Calu3 (cell line): Measurements from ENCODE around the gene NT5DC3. TPM values are rescaled to one million over a fixed set of nuclear protein-coding genes. Genes with fewer than 3 reads are reported as not detected.
"Not testable (repeated sequence)": the region's sequence is repeated elsewhere in the genome, so short reads cannot be mapped to it uniquely, and the experiment has no call there.

Experiments
- BruUV-seq: library from RNA; stranded (reverse); fragments of 400-500 nt; replicated peaks from 2 replicates; lab custom pipeline; 2021; lab: Mats Ljungman, UMichigan
- CTCF ChIA-PET: fragments of 300-600 bp; sonication (Branson Sonifier 250); formaldehyde crosslinking; loops from one replicate; lab custom pipeline; 2022; ENCODE audit warnings: antibody characterized with exemption; lab: Charles Lee
- DNase-seq: peaks from one replicate; pipeline ENCODE4 v3.0.0; 2022
- H3K27ac Mint-ChIP-seq: one replicate; pipeline ENCODE4 v1.8.0; 2022; ENCODE audit warnings: mixed read lengths; ENCODE audit not compliant: unreplicated experiment
- H3K27me3 Mint-ChIP-seq: one replicate; pipeline ENCODE4 v1.8.0; 2022; ENCODE audit warnings: mixed read lengths; ENCODE audit not compliant: unreplicated experiment
- H3K36me3 Mint-ChIP-seq: one replicate; pipeline ENCODE4 v1.8.0; 2022; ENCODE audit warnings: mild to moderate bottlenecking, moderate library complexity, mixed read lengths; ENCODE audit not compliant: insufficient read depth, unreplicated experiment
- H3K4me1 Mint-ChIP-seq: one replicate; pipeline ENCODE4 v1.8.0; 2022; ENCODE audit warnings: mild to moderate bottlenecking, low read depth, mixed read lengths; ENCODE audit not compliant: unreplicated experiment
- H3K4me3 Mint-ChIP-seq: one replicate; pipeline ENCODE4 v1.8.0; 2022; ENCODE audit warnings: mild to moderate bottlenecking, low read depth, moderate library complexity, mixed read lengths; ENCODE audit not compliant: unreplicated experiment
- H3K9me3 Mint-ChIP-seq: one replicate; pipeline ENCODE4 v1.8.0; 2022; ENCODE audit warnings: low read depth, mixed read lengths; ENCODE audit not compliant: unreplicated experiment
- CTCF ChIP-seq: fragments of 200-600 bp; IDR thresholded peaks from one replicate; pipeline ENCODE4 v1.8.0; 2022; ENCODE audit warnings: antibody characterized with exemption; ENCODE audit not compliant: unreplicated experiment
- intact Hi-C: fragments of 100-400 bp; cut with micrococcal nuclease; formaldehyde crosslinking; loops from one replicate; pipeline ENCODE4 v1.10.0; 2022; ENCODE audit not compliant: unreplicated experiment
- total RNA-seq: library from RNA; stranded (reverse); gene quantifications from 2 replicates; pipeline ENCODE4 v1.2.3, GENCODE V29; 2022

NT5DC3 gene
- total RNA-seq, 1 experiment from 2014 or later: 24.0 TPM

DNA sequence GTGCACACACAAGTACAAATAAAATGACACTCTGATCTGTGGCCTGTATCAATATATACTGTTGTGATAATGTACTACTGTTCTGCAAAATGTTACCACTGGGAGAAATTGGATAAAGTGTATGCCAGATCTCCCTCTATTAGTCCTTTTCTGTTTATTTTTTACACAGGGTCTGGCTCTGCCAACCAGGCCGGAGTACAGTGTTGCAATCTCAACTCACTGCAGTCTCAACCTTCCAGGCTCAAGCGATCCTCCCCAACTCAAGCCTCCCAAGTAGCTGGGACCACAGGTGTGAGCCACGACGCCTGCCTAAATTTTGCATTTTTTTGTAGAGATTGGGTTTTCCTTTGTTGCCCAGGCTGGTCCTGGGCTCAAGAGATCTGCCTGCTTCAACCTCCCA, 1.9 kb downstream of the NT5DC3 start:
- peaks cover 55% of the 10 kb centered on the region for H3K4me1 Mint-ChIP-seq
- no peaks in the 10 kb centered on the region for H3K27me3 Mint-ChIP-seq
- no TSS peak for BruUV-seq
- H3K27ac Mint-ChIP-seq: no peak overlapping the region
- CTCF ChIA-PET: no interaction called here
- H3K9me3 Mint-ChIP-seq: no peaks in the 10 kb centered on the region
- H3K36me3 Mint-ChIP-seq: peaks cover 33% of the 10 kb centered on the region
- H3K4me3 Mint-ChIP-seq: peak overlapping the region; percentile 90
- DNase-seq: no peak
- TF ChIP-seq CTCF: no peak
- intact Hi-C loops: no loop called here

- Mint-ChIP-seq H3K36me3 (peaks cover 33% of the 10 kb centered on the region), H3K27me3 (no peaks in the 10 kb centered on the region), H3K9me3 (no peaks in the 10 kb centered on the region), H3K27ac (no peak overlapping the region), H3K4me3 (peak overlapping the region; percentile 90), H3K4me1 (peaks cover 63% of the 10 kb centered on the region)
- DNase-seq: no peak
- TF ChIP-seq CTCF: no peak
- intact Hi-C loops: no loop called here
- no TSS peak for BruUV-seq
- CTCF ChIA-PET: no interaction called here
These were observed 2.6 kb downstream of the NT5DC3 start for GRCh38 chr12:103838254-103838914.

DNA sequence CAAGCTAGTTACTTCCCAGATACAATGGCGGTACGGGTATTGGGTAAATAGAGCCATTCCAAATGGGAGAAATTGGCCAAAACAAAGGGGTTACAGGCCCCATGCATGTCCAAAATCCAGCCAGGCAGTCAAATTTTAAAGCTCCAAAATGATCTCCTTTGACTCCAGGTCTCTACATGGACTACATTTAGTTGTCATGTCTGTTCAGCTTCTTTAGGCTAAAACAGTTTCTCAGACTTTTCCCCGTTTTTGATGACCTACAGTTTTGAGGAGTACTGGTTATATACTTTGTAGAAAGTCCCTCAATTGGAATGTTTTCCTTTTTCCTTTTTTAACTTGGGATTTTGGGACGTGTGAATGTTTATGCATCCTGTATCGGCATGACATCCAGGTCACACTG, 4.7 kb downstream of the NT5DC3 start:
- Mint-ChIP-seq H3K4me3 (no peak overlapping the region), H3K27ac (no peak overlapping the region), H3K27me3 (no peaks in the 10 kb centered on the region), H3K36me3 (peaks cover 34% of the 10 kb centered on the region), H3K9me3 (peaks cover under 1% of the 10 kb centered on the region), H3K4me1 (peaks cover 60% of the 10 kb centered on the region)
- CTCF ChIA-PET: no interaction called here
- intact Hi-C loops: no loop called here
- DNase-seq: no peak
- no TSS peak for BruUV-seq
- TF ChIP-seq CTCF: no peak

DNA sequence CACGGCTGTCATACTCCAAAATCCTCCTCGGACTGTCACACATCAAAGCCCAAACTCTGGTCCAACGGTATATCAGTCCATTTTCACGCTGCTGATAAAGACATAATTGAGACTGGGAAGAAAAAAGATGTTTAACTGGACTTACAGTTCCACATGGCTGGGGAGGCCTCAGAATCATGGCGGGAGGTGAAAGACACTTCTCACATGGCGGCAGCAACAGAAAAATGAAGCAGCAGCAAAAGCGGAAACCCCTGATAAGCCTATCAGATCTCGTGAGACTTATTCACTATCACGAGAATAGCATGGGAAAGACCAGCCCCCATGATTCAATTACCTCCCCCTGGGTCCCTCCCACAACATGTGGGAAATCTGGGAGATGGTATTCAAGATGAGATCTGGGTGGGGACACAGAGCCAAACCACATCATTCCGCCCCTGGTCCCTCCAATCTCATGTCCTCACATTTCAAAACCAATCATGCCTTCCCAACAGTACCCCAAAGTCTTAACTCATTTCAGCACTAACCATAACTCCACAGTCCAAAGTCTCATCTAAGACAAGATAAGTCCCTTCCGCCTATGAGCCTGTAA, 5.2 kb downstream of the NT5DC3 start:
- intact Hi-C loops, H3K27ac Mint-ChIP-seq, BruUV-seq, H3K9me3 Mint-ChIP-seq, H3K27me3 Mint-ChIP-seq, DNase-seq, H3K4me3 Mint-ChIP-seq, CTCF ChIA-PET: not testable (repeated sequence)
- Mint-ChIP-seq H3K4me1 (peaks cover 60% of the 10 kb centered on the region), H3K36me3 (peaks cover 29% of the 10 kb centered on the region)

GRCh38 chr12:103834942-103835341, 6.1 kb downstream of the NT5DC3 start:
- H3K36me3 Mint-ChIP-seq: peaks cover 20% of the 10 kb centered on the region
- peaks cover 3% of the 10 kb centered on the region for H3K9me3 Mint-ChIP-seq
- no TSS peak for BruUV-seq
- no peak overlapping the region for H3K4me3 Mint-ChIP-seq
- DNase-seq: no peak
- CTCF ChIA-PET: interaction anchor here (0.5 to 0.6 kb wide), 2 partner anchors 91 to 367 kb away, joined by 3 to 4 read pairs; no protein-coding TSS in a partner anchor
- no peak overlapping the region for H3K27ac Mint-ChIP-seq
- peaks cover 66% of the 10 kb centered on the region for H3K4me1 Mint-ChIP-seq
- intact Hi-C loops: no loop called here
- H3K27me3 Mint-ChIP-seq: no peaks in the 10 kb centered on the region
- TF ChIP-seq CTCF: no peak
